Measurements from ENCODE around the gene TMEM237.
"Not testable (repeated sequence)": the region's sequence is repeated elsewhere in the genome, so short reads cannot be mapped to it uniquely, and the experiment has no call there.

TMEM237 gene

GRCh38 chr2:201673546-201673945 is 30.2 kb upstream of the TMEM237 start:
- TF ChIP-seq CTCF (IDR thresholded peaks at IDR 0.05) (no peak), ZFX (IDR thresholded peaks at IDR 0.05; ENCODE audit: borderline replicate concordance) (no peak)
- H3K27ac ChIP-seq: no peak overlapping the region

GRCh38 chr2:201671205-201671604 is 27.9 kb upstream of the TMEM237 start:
- H3K27ac ChIP-seq: not testable (repeated sequence)

GRCh38 chr2:201669865-201670264 is 26.6 kb upstream of the TMEM237 start:
- no peak overlapping the region for H3K27ac ChIP-seq
- TF ChIP-seq CTCF (IDR thresholded peaks at IDR 0.05): no peak
- TF ChIP-seq ZFX (IDR thresholded peaks at IDR 0.05; ENCODE audit: borderline replicate concordance): no peak

GRCh38 chr2:201668402-201668910 is 25.2 kb upstream of the TMEM237 start:
- TF ChIP-seq ZFX (IDR thresholded peaks at IDR 0.05; ENCODE audit: borderline replicate concordance) (no peak), CTCF (IDR thresholded peaks at IDR 0.05) (no peak)
- no peak overlapping the region for H3K27ac ChIP-seq

- no peak overlapping the region for H3K27ac ChIP-seq
- no peak for TF ChIP-seq ZFX (IDR thresholded peaks at IDR 0.05; ENCODE audit: borderline replicate concordance)
- no peak for TF ChIP-seq CTCF (IDR thresholded peaks at IDR 0.05)
These were observed 21.0 kb upstream of the TMEM237 start for GRCh38 chr2:201664334-201664733.

- no peak for TF ChIP-seq CTCF (IDR thresholded peaks at IDR 0.05)
- no peak for TF ChIP-seq ZFX (IDR thresholded peaks at IDR 0.05; ENCODE audit: borderline replicate concordance)
- H3K27ac ChIP-seq: no peak overlapping the region
These were observed 18.1 kb upstream of the TMEM237 start for GRCh38 chr2:201661366-201661765.

GRCh38 chr2:201660293-201660895 is 17.1 kb upstream of the TMEM237 start:
- no peak for TF ChIP-seq CTCF (IDR thresholded peaks at IDR 0.05)
- no peak for TF ChIP-seq ZFX (IDR thresholded peaks at IDR 0.05; ENCODE audit: borderline replicate concordance)
- no peak overlapping the region for H3K27ac ChIP-seq

- TF ChIP-seq ZFX (IDR thresholded peaks at IDR 0.05; ENCODE audit: borderline replicate concordance) (no peak), CTCF (IDR thresholded peaks at IDR 0.05) (no peak)
- no peak overlapping the region for H3K27ac ChIP-seq
These were observed 13.4 kb upstream of the TMEM237 start for GRCh38 chr2:201656740-201657139.
